NCI-H2107 (cell line): Measurements from ENCODE around the gene PAX3.

Source experiments
- DNase-seq: peaks from one replicate; lab custom pipeline; 2025; lab: John Stamatoyannopoulos, UW

PAX3 gene

DNA sequence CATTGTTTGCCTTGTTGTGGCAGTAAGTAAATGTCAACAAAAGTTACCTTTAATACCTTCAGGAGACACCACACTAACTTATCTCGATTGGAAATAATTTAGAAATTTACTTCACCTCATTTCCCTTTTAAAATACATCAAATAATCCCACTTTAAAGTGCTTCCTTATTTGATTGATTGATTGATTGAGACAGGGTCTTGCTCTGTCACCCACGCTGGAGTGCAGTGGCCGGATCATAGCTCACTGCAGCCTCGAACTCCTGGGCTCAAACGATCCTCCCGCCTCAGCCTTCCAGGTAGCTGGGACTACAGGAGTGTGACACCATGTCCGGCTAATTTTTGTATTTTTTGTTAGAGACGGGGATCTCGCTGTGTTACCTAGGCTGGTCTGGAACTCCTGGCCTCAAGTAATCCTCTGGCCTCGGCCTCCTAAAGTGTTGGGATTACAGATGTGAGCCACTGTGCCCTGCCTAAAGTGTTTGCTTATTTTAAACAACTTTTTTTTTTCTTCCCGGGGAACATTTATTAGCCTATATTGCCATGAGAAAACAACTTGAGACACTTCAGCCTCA, 12.0 kb upstream of the PAX3 start:
- DNase-seq, result no peak

DNA sequence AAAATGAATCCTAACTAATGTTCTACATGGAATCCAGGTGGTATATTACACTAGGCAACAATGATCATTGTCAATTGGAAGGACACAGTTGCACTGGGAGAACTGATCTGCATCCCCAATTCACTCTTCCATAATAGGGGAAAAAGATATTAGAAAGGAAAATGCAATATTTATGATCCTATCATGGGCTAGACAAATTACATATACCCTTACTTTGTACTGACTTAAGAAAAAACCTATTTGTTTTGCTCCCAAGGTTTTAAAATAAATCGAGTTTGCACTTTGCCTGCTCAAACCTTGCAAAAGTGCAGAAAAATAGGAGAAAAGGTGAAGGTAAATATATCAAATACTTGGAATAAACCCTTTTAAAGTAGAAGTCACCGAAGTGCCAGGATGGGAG, 11.0 kb upstream of the PAX3 start:
- DNase-seq, result no peak

DNA sequence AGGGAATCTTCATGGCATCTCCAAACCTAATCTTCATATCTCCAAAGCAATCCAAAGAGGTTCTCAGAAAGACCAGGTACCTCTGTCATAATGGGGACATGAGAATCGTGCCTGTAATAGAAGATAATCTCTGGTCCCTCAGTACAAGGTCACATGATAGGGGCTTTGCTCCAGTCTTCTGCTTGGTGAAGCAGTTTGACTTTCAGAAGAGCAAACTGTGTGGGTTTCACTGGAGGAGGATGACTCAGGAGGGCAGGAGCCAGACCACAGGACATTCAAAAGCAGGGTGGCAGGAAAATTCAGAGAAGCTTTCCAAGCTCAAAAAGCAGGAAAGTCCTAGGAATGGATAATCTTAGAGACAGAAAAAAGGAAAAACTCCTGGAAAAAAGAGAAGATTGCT, 10.6 kb upstream of the PAX3 start:
- no peak for DNase-seq

DNA sequence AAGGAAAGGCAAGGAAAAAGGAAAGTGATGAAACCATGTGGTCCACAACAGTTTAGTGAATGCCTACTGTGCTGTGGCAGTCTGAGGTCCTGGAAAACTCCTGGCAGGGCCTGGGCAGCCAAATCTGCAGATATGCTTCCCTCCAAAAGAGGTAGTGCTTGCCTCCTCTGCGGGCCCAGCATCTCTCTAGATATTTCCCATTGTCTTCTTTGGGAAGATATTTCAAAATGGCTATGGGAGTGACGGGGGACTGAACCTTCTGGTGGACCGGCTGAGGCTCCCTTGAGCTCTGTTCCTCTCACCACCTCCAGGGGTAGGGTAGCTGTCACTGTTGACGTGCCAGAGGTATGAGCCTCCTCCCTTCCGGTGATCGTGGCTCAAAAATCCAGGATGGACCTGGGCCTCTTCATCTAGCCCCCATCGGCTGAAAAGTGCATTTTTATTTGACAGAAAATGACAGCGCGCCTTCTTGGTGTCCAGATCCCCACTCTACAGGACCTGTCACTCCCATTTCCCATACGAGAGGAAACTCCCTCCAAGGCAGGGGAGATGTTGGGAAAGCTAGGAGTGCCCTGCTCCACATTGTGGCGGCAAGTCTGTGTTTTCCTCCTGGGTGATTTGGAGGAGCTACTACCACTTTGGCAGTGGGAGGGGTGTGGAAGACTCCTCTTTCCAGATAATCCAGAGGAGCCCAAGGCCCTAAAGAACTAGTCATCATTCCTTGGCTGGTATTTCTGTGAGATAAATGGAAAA, 9.4 kb upstream of the PAX3 start:
- no peak for DNase-seq

DNA sequence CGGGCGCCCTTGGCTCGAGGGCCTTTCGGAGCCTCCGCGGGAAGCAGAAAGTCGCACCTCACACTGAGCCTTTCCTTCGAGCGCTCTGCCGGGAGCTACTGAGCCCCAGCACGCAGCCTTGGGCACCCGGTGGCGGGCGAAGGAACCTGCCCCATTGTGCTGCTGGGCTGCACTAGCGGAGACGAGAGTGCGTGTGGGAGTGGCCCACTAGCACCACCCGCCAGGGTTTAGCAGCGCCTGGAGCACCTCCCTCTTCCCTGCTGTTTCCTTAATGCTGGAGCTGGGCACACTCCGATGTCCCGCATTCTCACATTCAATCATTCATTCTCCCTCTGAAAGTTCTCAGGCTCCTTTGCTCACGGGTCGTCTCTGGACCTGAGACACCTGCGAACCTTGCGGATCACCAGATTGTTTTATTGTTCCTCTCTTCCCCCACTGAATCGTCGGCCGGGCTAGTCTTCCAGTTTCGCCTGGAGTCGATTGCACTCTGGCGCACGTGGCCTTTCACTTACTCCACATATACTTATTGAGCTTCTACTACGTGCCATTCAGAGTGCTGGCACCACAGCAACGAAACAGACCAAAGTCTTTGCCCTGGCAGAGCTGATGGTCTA, 8.5 kb upstream of the PAX3 start:
- no peak for DNase-seq

DNA sequence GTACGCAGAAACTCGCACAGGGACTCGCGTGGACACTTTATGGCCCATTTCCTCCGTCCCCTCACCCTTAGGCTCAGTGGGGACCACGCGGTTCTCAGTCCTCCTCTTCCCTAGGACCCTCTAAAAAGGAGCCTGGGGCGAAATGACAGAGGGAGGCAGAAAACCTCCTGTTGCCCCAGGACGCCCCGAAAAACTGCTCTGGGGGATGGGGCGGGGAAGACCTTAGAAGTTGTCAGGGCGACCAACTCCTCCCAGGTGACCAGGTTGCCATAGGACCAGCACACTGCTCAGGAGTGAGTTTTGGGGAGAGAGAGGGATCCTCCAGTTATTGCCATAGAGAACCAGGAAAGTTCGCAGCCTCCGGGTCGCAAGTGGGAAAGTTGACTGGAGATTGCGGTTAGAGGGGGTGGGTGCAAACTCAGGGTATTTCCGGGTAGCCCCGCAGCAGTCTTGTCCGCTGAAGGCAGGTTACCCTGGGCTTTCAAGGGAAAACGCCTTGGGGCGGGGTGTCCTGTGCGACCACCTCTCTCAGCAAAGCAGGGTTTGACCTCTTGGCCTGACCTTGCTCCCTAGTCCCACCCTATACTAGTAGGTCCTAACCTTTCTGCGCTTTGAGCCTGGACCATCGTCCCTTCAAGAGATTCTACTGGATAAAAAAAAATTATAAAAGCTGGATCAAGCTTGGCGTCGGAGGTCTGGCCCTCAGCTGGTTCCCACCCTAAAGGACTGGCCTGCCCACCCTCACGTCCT, 7.8 kb upstream of the PAX3 start:
- DNase-seq, result no peak

DNA sequence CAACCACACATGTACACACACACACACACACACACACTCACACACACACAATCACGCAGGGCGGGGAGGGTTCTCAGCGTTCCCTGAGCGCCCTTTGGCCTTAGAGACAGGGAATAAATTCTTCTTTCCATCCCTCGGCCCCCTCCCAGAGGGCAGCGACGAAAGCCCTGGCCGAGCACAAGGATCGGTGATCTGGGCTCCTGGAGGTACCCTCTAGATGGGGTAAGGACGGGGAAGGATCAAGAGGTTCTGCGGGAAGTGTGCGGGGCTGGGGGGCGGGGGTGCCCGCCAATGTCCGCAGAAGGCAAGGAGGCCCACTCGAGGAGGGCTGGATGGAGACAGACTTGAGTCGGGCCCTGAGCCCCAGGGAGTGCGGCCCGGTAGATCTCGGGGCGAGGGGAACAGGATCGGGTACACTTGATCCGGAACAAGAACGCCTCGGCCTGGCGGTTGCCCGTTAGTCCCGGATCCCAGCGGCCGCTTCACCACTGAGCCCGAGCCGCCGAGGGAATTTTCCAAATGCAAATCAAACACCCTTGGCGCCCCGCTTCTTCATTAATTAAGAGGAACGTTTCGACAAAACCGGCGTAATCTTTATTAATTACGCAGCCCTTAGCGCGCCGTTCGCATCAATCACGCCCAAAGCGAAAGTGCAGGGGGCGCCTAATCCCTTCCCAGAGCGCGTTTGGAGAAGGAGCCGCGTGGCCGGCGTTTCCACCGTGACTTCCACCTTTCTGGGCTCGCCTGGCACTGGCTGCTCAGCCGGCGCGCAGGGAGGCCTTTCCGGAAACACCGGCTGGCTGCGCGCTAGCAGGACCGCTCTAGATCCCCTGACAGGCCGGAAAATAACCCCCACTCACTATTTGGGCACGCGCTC, 7.0 kb upstream of the PAX3 start:
- no peak for DNase-seq

DNA sequence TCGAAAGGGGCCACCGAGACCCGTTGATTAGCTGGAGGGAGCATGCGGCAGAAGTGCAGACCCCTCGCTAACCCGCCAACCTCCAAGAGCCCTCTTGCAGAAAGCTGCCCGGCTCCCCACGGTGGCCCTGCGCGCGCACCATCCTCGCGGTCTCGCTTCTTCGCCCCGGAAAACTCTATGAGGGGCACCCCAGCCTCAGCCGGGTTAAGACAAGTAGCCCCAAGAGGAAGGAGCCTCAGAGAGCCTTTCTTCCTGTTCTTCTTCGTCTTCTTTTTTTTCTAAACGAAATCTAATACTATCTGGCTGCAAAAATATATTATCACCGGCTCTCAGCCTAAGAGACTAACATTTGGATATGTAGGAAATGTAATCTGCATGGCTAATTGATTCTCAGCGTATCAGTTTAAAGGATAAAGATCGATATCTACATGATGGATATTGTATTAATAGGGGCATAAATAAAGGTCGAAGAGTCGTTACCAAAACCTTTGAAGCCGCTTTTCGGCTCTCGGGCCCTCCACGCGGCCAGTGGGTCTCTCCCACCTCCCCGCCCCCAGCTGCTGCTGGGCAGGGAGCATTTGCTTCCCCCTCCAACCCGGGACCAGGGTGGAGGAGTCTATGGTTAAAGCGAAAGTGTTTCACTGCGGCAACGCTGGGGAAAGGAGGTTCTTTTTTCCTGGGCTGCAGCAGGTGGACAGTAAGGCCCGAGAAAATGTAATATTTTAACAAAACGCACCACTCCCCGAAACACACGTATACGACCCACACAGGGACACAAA, 6.1 kb upstream of the PAX3 start:
- DNase-seq, result no peak

DNA sequence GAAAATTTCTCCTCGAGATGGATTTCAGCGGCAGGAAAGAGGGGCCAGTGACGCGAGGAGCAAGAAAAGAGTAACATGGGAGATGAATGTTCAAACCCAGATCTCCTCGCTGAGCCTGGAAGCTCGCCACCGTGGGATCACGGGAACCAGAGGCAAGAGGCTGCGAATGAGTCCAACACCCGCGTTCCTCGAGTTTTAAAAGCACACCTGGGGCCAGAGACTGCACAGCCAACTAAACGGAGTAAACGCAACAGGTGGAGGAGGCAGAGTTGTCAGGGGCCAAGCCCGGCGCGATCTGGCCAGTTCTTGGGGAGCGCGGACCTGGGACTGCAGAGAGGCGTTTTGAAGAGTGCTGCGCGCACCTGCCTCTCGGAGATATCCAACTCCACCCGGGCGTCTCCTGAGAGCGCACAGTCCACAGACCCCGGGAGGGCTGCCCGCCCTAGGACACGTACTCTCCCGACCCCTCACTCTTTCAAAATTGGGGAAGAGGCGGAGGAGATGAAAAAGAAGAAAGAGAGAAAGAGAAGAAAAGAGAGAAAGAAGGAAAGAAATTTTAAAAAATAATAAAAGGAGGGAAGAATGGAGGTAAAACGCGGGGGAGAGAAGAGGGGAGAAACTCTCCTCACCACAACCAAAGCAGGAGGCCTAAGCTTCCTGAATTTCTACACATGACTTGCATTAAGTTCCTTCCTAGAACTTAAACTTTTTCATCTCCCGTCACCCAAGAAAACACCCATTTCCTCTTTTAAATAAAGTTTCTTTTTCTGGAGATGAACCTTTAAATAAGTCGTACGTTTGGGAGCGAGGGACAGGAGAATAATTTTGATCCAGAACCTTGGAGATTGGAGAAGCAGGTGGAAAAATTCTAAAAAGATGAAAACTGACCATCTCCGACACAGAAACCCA, 5.3 kb upstream of the PAX3 start:
- no peak for DNase-seq

DNA sequence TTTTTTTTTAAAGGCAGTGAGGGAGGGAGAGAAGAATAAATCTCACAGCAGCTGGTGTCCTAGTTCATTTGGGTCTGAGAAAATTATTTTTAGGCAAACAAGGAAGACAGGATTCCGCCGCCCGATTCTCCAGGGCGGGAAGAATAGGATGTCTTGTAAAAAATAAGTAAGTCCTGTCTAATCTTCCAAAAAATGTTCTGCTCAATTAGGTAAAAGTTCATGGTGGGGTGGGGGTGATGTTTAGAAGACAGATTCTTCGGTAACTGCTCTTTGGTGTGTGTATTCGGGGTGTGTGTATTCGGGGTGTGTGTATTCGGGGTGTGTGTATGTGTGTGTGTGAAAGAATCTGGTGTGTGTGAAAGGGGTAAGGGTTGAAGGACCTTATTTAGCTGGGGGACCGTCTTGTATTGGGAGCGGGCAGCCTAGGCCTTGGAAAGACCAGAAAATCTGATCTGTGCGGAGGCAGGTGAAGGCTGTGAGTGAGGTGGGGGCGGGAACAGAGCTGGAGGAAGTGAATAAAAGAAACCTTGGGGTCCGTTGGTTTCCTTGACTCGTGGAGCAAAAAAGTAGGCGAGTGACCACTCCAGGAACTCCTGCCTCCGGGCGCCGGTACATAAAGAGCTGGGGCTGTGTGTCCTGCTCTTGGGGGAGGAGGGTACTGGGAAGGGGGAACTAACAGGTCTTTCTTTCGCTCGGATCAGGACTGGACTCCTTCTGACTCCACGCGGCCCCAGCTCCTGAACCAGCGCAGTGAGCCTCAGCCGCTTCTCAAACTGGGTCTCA, 4.4 kb upstream of the PAX3 start:
- no peak for DNase-seq

DNA sequence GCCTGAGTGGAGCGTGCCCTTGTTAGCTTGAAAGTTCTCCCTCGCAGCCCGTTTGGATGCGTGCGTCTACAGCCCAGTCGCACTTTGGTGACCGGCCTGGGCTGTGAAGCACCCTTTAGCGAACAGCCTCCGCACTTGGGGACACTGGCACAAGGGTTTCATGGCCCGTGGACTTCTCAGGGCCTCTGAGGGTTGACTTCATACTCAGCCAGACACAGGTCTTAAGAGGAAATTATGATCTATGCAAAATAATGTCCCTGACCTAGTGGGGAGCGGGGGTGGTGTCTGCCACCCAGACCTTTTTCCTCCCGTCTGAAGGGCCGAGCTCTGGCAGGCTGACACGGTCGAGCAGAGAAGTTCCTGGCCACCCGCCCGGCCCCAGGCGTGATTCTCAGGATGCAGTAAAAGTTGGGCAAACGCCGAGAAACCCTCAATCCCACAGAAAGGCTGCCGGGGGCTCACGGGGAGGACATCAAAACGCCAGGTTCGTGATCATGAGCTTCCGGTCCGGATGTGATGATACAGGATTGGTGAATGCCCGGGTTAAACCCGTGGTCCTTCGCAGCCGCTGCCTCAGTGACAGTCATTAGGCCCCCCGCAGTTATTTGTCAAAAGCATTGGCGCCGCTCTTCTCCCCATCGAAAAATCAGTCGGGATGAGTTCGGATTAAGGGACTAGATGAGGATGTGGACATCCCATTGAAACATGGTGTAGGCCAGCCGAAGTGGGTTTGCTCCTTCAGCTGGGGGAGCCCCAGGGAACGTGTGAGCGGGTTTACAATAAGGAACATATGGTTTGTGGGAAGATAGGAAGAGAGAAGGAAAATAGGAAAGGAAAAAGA, 3.6 kb upstream of the PAX3 start:
- no peak for DNase-seq

DNA sequence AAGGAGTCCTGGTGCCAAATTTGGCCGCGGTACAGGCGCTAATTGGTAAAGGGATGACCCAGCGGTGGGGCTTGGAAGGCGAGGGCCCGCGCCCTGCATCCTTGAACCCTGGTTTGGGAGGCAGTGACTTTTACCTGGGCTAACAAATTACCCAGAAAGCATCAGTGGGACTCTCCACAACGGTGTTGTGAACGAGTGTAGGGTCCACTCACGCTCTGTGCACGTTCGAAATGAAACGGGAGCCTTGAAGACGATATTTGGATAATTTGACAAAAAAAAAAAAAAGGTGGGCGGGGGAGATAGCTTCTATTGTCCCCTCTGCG, 3.0 kb upstream of the PAX3 start:
- DNase-seq, result no peak

DNA sequence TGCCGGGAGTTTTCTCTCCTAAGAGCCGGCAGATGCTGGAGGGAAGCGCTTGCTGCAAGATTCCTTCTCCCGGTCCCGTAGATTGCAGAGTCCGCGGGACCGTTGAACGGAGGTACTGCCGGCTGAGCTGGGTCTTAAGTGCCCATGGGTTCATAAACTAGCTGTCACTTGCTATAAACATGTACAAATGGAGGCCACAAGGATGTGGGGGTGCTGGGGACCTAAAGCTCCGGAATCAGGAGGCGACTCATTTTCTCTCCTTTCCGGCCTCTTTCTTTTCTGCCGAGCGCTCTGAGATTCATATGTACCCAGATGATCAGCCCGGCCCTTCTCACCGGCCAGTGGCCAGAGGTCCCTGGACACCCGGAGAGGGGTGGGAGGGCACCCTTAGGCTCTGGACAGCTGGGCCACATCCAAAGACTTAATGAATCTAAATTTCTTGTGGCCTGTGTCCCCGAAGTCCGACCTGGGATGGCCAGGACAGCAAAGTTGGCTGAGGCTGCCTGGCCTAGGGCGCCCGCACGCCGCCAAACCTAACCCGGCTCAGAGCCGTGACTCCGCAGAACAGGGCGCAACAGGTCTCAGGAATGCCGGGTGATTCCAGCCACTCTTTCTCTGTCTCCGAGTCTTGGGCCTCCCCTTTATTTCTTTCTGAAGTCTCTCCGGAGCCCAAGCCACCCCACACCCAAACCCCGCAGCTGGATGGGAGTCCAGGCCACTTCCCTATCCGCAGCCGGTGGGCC, 2.4 kb upstream of the PAX3 start:
- DNase-seq, result no peak

DNA sequence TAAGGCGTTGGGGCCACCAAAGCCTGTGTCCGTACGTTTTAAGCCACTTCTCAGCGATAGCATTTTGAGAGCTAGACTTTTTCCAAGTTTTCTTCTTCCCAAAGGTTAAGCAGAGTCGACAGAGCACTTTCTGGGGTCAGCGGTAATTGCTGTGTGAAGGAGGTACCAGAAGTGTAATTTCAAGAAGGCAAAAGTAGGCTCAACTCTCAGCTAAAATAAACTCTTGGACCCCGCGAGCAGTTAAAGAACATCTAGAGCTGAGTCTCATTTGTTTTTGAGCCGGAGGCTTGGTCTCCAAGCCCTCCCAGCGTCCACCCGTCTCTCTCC, 1.9 kb upstream of the PAX3 start:
- no peak for DNase-seq

DNA sequence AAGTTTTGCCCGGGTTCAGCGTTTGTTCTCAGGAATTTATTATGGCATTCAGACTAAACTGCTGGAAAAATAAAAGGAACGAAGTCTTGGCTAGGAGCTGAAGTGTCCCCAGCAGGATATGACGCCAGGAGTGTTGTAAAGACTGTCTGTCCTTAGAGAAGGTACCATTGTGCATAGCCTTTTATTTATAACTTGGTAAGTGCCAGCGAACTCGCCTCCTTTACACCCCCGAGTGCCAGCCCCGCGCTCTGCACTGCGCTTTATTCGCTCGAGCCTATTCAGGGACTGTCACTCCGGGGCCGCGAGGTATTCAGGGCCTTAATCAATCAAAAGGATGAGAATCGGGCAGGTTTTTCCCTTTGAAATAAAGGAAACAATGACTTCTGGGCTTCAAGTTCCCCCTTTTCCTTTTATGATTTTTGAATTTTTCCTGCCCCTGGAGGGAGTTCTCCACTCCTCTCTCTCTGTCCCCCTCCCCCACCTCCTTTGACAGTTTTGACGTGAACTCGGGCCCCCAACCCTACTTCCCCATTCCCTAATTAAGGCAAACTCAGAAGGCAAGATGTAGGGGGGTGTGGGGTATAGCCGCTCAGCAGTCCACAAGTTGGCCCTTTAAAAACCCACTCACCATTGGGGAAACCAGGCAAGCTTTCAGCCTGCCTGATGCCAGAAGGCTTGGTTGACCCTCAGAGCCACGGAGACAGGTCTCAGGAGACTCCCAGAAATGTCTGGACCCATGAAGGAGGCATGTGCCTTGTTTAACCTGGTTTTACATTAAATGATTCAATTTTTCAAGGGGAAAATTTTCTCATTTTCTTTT, 1.3 kb upstream of the PAX3 start:
- DNase-seq, result no peak

DNA sequence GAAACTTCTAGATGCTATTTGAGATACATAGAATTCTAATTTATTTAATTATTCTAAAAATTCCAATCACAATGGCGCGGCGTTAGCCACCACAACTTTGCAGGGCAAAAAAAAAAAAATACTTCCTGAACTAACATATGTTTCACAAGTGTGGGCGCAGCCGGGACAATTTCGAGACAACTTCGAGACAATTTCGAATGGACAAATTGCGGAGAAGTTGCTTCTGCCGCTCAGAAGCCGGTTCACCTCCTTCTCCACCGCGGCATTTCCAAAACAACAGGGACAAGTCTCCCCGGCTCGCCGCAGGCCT, 842 bp downstream of the PAX3 start:
- no peak for DNase-seq

DNA sequence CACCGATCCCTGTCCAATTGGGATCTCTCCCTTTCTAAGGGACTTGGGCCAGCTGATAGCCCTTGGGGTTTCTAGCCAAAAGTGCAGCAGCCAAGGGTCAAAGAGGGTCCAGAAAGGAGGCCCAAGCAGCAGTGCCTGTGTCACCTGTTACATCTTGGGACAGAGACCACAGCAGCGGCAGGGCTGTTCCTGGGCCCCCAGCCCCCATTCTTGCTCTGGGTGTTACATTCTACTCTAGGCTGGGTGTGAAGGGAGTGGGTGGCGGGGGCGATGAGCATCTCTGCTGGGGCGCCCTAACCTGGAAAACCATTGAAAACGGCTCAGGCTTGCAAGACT, 1.2 kb downstream of the PAX3 start:
- no peak for DNase-seq
